ENCODE measurements around the gene MSH4. TPM values are rescaled to one million over a fixed set of nuclear protein-coding genes. Genes with fewer than 3 reads are reported as not detected.

The MSH4 gene
- total and polyA plus RNA-seq, 5 experiments from 2014 or later = 0.86 to 1.0 TPM; not detected in 3

Other genes with a start within 250 kb of the MSH4 start
- gene SLC44A5, start 185.8 kb upstream of the MSH4 start, total RNA-seq = 1 to 10 TPM; 3.7 to 4.4 TPM
- under 1 TPM in 2 of 3 donors, not detected in 1; 0.71 to 0.73 TPM for gene SLC44A5, start 185.8 kb upstream of the MSH4 start, polyA plus RNA-seq
- 10 to 100 TPM; 29.7 to 33.1 TPM for gene ACADM, start 72.2 kb upstream of the MSH4 start, total RNA-seq
- gene ACADM, start 72.2 kb upstream of the MSH4 start, polyA plus RNA-seq = 10 to 100 TPM; 60.4 to 64.6 (median 63.2) TPM
- gene RABGGTB, start 10.6 kb upstream of the MSH4 start, total RNA-seq = 100 to 1,000 TPM; 127 to 133 TPM
- gene RABGGTB, start 10.6 kb upstream of the MSH4 start, polyA plus RNA-seq = 1 to 10 TPM; 6.9 to 9.1 (median 8.2) TPM
- not detected for gene ASB17, start 135.5 kb downstream of the MSH4 start, total RNA-seq
- not detected for gene ASB17, start 135.5 kb downstream of the MSH4 start, polyA plus RNA-seq